Hepatocyte (in vitro differentiated cells): ENCODE data around the gene JDP2. TPM values are rescaled to one million over a fixed set of nuclear protein-coding genes. Genes with fewer than 3 reads are reported as not detected.

Experiments used
- DNase-seq: peaks from one replicate; pipeline ENCODE4 v3.0.0-alpha.2; 2016; ENCODE audit warnings: low spot score
- H2AFZ ChIP-seq: fragments of 200-600 bp; sonication (generic); 2 replicates; pipeline ENCODE4 v1.6.0; 2016; ENCODE audit warnings: antibody characterized with exemption, mild to moderate bottlenecking
- H3K27ac ChIP-seq: fragments of 200-600 bp; sonication (generic); 2 replicates; pipeline ENCODE4 v1.5.1; 2016; ENCODE audit warnings: mild to moderate bottlenecking
- H3K27me3 ChIP-seq: fragments of 200-600 bp; sonication (generic); 2 replicates; pipeline ENCODE4 v1.6.1; 2016
- H3K36me3 ChIP-seq: fragments of 200-600 bp; sonication (generic); replicated peaks from 2 replicates; pipeline ENCODE4 v1.5.1; 2016; ENCODE audit warnings: low read depth; ENCODE audit not compliant: insufficient read depth
- H3K4me1 ChIP-seq: fragments of 200-600 bp; sonication (generic); 2 replicates; pipeline ENCODE4 v1.5.1; 2016; ENCODE audit warnings: mild to moderate bottlenecking, moderate library complexity; ENCODE audit not compliant: insufficient read depth
- H3K4me2 ChIP-seq: fragments of 200-600 bp; sonication (generic); 2 replicates; pipeline ENCODE4 v1.6.0; 2016
- H3K4me3 ChIP-seq: fragments of 200-600 bp; sonication (generic); 2 replicates; pipeline ENCODE4 v1.5.1; 2016; ENCODE audit warnings: mild to moderate bottlenecking
- H3K79me2 ChIP-seq: fragments of 200-600 bp; sonication (generic); 2 replicates; pipeline ENCODE4 v1.6.0; 2017; ENCODE audit warnings: mild to moderate bottlenecking
- H3K9me2 ChIP-seq: fragments of 200-600 bp; sonication (generic); replicated peaks from 2 replicates; pipeline ENCODE4 v1.6.0; 2017; ENCODE audit warnings: mild to moderate bottlenecking; ENCODE audit not compliant: insufficient read depth
- H3K9me3 ChIP-seq: fragments of 200-600 bp; sonication (generic); 2 replicates; pipeline ENCODE4 v1.5.1; 2016; ENCODE audit warnings: low read depth, mild to moderate bottlenecking
- H4K20me1 ChIP-seq: fragments of 200-600 bp; sonication (generic); 2 replicates; pipeline ENCODE4 v1.6.0; 2016; ENCODE audit warnings: mild to moderate bottlenecking; ENCODE audit not compliant: insufficient read depth, poor library complexity, severe bottlenecking
- EZH2 ChIP-seq: fragments of 200-600 bp; sonication (generic); IDR thresholded peaks from 2 replicates; pipeline ENCODE4 v1.6.1; 2016; ENCODE audit warnings: antibody characterized with exemption, mild to moderate bottlenecking, borderline replicate concordance
- EZH2phosphoT487 ChIP-seq: fragments of 200-600 bp; sonication (generic); IDR thresholded peaks from one replicate; pipeline ENCODE4 v1.6.1; 2018; ENCODE audit warnings: antibody characterized with exemption, mild to moderate bottlenecking, low read depth, moderate library complexity; ENCODE audit not compliant: unreplicated experiment, severe bottlenecking
- whole genome bisulfite sequencing: methylation state at CpG from one replicate; pipeline ENCODE4 v1.1.6; 2016; ENCODE audit warnings: low lambda C conversion rate; ENCODE audit errors: missing lambda C conversion rate; 5-methylcytosine and 5-hydroxymethylcytosine counted together
- polyA plus RNA-seq: library from polyadenylated mRNA; unstranded; fragments of >200 nt; fragmentation: Nextera tagmentation; extraction: Ambion mirVana; gene quantifications from 2 replicates; pipeline ENCODE4 v1.2.1, GENCODE V29; 2016
- total RNA-seq: library from RNA; depleted of rRNA; stranded (reverse); fragments of >200 nt; gene quantifications from 2 replicates; pipeline ENCODE4 v1.2.3, GENCODE V29; 2014
- TF ChIP-seq, protein P1 (sequence below): fragments of 200-600 bp; sonication (generic); IDR thresholded peaks from 2 replicates; pipeline ENCODE4 v1.5.1; 2016; ENCODE audit warnings: antibody characterized with exemption, mild to moderate bottlenecking; ENCODE audit not compliant: poor library complexity

Gene JDP2
- total and polyA plus RNA-seq, 2 experiments from 2014 or later = 68.9 to 85.4 TPM

DNA sequence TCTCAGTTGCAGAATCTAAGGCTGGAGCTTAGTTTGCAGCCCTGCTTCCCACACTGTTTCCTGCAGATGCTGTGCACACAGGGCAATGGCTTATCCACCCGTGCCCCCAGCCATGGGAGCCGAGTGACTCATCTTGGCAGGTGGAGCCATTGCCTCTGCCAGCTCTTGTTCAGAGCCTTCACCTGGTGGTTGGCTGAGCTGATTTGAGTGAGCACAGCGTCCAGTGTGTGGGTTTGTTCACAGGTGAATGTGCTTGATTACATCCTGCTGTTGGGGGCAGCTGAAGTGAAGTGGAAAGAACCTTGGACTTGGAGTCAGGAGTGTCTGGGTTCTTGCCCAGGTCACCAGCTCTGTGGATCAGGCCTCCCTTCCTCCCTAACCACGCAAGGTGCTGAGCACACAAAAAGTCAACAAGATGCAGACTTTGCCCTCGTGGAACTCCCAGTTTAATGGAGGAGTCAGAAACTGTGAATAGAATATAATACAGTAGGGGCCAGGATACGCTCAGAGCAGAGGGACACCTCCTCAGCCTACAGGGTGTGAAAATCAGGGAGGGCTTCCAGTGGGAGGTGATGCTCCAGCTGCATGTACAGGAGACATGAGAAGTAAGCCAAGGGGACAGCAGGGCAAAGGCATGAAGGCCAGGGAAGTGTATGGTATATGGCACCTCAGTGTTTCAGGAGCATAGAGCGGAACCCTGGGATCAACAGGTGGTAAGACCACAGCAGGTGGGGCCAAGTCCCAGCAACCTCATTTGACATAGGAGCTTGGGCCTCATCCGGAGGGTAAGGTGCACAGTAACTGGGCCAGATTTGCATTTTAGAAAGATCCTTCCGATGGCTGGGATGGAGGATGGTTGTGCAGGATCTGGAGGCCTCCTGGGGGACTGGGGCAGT is 22.8 kb downstream of the JDP2 start:
- peaks cover 55% of the 10 kb centered on the region for H3K4me1 ChIP-seq
- peak overlapping the region; percentile 59 for H3K4me2 ChIP-seq
- no peak overlapping the region for H2AFZ ChIP-seq
- TF ChIP-seq EZH2 (no peak), EZH2phosphoT487 (no peak)
- TF ChIP-seq, protein P1, sequence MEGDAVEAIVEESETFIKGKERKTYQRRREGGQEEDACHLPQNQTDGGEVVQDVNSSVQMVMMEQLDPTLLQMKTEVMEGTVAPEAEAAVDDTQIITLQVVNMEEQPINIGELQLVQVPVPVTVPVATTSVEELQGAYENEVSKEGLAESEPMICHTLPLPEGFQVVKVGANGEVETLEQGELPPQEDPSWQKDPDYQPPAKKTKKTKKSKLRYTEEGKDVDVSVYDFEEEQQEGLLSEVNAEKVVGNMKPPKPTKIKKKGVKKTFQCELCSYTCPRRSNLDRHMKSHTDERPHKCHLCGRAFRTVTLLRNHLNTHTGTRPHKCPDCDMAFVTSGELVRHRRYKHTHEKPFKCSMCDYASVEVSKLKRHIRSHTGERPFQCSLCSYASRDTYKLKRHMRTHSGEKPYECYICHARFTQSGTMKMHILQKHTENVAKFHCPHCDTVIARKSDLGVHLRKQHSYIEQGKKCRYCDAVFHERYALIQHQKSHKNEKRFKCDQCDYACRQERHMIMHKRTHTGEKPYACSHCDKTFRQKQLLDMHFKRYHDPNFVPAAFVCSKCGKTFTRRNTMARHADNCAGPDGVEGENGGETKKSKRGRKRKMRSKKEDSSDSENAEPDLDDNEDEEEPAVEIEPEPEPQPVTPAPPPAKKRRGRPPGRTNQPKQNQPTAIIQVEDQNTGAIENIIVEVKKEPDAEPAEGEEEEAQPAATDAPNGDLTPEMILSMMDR = no peak
- no peak overlapping the region for H3K4me3 ChIP-seq
- H3K9me2 ChIP-seq = no peaks in the 10 kb centered on the region
- H3K27me3 ChIP-seq = no peaks in the 10 kb centered on the region
- peaks cover 5% of the 10 kb centered on the region for H4K20me1 ChIP-seq
- peak overlapping the region; percentile 84 for H3K27ac ChIP-seq
- H3K79me2 ChIP-seq = peaks cover 70% of the 10 kb centered on the region
- no peaks in the 10 kb centered on the region for H3K36me3 ChIP-seq
- no peaks in the 10 kb centered on the region for H3K9me3 ChIP-seq
- WGBS = 74% methylated on average over 9 of the region's 9 CpGs
- peak; percentile 70 for DNase-seq

DNA sequence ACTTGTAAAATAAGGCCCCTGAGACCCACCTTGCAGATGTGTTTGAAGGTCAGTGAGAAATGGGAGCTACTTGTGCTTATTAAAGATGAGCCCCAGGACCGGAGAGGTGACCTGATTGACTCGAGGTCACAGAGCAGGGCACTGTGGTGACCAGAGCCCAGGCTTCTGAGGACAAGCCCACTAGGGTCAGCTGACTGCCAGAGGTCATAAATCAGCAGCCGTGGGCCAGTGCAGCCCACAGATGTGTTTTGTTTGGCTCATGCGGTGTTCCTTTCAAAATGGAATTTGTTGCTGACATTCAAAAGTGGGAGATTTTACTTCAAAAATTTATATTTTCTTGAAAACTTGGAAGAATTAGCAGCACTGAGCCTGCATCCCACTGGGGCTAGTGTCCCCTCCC is 24.5 kb downstream of the JDP2 start:
- Histone ChIP-seq H3K9me2 (no peaks in the 10 kb centered on the region), H3K27ac (peak overlapping the region; percentile 83), H3K36me3 (no peaks in the 10 kb centered on the region), H3K27me3 (no peaks in the 10 kb centered on the region), H3K79me2 (peaks cover 72% of the 10 kb centered on the region), H4K20me1 (peaks cover 18% of the 10 kb centered on the region), H3K4me3 (no peak overlapping the region), H3K4me1 (peaks cover 70% of the 10 kb centered on the region), H3K9me3 (no peaks in the 10 kb centered on the region), H3K4me2 (peak overlapping the region; percentile 57), H2AFZ (no peak overlapping the region)
- WGBS = 59% methylated on average over 4 of the region's 4 CpGs
- TF ChIP-seq, protein P1 = no peak
- no peak for TF ChIP-seq EZH2
- no peak for DNase-seq

DNA sequence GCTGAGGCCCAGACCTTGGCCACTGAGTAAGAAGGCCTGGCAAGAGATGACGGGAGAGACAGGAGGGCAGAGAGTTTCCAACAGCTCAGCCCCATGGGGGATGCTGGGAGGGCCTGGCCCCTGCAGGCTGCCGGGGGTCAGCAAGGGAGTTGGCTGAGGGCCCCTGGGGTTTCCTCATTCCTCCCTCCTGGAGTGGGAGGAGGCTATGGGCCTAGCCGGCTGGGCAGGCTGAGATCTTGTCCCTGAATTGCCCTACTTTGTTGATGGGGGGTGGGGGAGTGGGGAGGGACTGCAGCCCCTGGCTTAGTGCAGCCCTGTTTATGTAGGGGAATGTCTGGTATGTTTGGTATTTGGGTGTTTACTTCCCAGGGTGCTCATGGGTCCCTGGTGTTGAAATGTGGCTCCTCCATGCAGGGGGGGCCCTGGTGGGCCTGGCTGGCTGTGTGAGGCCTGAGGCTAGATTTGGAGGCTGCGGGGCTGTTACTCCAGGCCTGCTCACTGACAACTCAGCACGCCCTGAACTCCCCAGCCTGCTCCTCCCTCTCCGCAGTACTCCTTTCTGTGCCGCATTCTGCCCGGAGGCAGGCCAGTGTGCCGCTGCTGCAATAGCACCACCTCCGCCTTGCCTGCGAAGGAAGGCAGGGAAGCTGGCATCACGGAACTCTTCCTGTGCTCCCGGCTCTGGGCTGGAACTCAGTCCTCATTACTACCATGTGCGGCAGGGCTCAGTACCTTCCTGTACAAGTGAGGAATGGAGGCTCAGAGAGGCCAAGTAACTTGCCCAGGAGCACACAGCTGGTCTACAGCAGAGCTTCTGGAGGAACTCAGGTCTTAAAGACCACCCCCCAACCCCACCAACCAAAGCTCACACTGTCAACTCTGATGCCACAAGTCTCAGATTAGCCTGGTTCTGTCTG is 25.3 kb downstream of the JDP2 start:
- TF ChIP-seq EZH2phosphoT487 (no peak), EZH2 (no peak)
- TF ChIP-seq, protein P1 = no peak
- no peaks in the 10 kb centered on the region for H3K36me3 ChIP-seq
- 24% methylated on average over 14 of the region's 14 CpGs for WGBS
- no peak overlapping the region for H3K4me3 ChIP-seq
- H3K27me3 ChIP-seq = no peaks in the 10 kb centered on the region
- H3K9me2 ChIP-seq = no peaks in the 10 kb centered on the region
- no peak overlapping the region for H2AFZ ChIP-seq
- peak overlapping the region; percentile 83 for H3K27ac ChIP-seq
- peak overlapping the region; percentile 57 for H3K4me2 ChIP-seq
- H3K9me3 ChIP-seq = no peaks in the 10 kb centered on the region
- peaks cover 73% of the 10 kb centered on the region for H3K4me1 ChIP-seq
- DNase-seq = peak; percentile 83
- H3K79me2 ChIP-seq = peaks cover 76% of the 10 kb centered on the region
- peaks cover 21% of the 10 kb centered on the region for H4K20me1 ChIP-seq
